ENCODE measurements around the gene SYNDIG1L. TPM values are rescaled to one million over a fixed set of nuclear protein-coding genes. Genes with fewer than 3 reads are reported as not detected.

Gene SYNDIG1L
- total RNA-seq, 1 experiment from 2014 or later = not detected

DNA sequence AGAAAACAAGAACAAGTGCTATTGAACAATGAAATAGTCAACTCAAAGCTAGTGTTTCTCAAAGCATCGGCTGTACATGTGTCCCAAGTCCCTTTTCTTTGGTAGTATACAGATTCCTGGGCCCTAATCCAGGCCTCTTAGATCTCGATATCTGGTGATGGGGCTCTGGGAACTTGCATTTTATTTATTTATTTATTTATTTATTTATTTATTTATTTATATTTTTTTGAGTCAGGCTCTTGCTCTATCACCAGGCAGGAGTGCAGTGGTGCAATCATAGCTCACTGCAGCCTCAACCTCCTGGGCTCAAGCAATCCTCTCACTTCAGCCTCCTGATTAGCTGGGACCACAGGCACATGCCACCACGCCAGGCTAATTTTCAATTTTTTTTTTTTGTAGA, 17.1 kb downstream of the SYNDIG1L start:
- H3K9me2 ChIP-seq (ENCODE audit: insufficient read depth) = no peaks in the 10 kb centered on the region
- RAD21 ChIA-PET (ENCODE audit: low non-redundant PET in 1 of 2, low total read pairs in 2 of 2, uncharacterized antibody in 2 of 2, unreplicated experiment in 2 of 2) = no interaction called here
- intact Hi-C loops (cut with micrococcal nuclease) = no loop called here
- H3K9ac ChIP-seq (ENCODE audit: low read length) = no peak overlapping the region
- H3K9me3 ChIP-seq (ENCODE audit: control insufficient read depth in 1 of 2, insufficient read depth in 1 of 2, low read depth in 1 of 2, low read length in 2 of 2) = no peaks in the 10 kb centered on the region
- TF ChIP-seq SRF (IDR thresholded peaks at IDR 0.05; ENCODE audit: low read depth) (no peak), EZH2 (IDR thresholded peaks at IDR 0.05) (no peak), EGR1 (IDR thresholded peaks at IDR 0.05; ENCODE audit: low read depth) (no peak), POLR2AphosphoS5 (IDR thresholded peaks at IDR 0.05; ENCODE audit: low read depth, low read length) (no peak), ZNF274 (IDR thresholded peaks at IDR 0.05; ENCODE audit: low read depth, low read length) (no peak), RAD21 (IDR thresholded peaks at IDR 0.05; ENCODE audit: low read depth) (no peak)
- TF ChIP-seq, protein P1, sequence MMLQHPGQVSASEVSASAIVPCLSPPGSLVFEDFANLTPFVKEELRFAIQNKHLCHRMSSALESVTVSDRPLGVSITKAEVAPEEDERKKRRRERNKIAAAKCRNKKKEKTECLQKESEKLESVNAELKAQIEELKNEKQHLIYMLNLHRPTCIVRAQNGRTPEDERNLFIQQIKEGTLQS (IDR thresholded peaks at IDR 0.05) = no peak
- no TSS peak for BruUV-seq (replicated peaks)
- ATAC-seq (no peak), DNase-seq (ENCODE audit: low read depth, low spot score) (no peak)
- 0 out of 4 replicates have a peak, but pooled peaks cover 0 to 2% of the 10 kb centered on the region in 2 experiments for H3K4me1 ChIP-seq (ENCODE audit: control insufficient read depth in 1 of 2, insufficient read depth in 2 of 2, low read length in 2 of 2)
- no peaks in the 10 kb centered on the region for H3K79me2 ChIP-seq (ENCODE audit: insufficient read depth, low read length)
- no peak overlapping the region for H3K27ac ChIP-seq (ENCODE audit: low read depth, low read length)
- H2AFZ ChIP-seq (ENCODE audit: low read depth, low read length, poor library complexity, severe bottlenecking) = no peak overlapping the region
- H3K4me2 ChIP-seq (ENCODE audit: low read length) = no peak overlapping the region
- H3K36me3 ChIP-seq (ENCODE audit: control insufficient read depth in 1 of 2, insufficient read depth in 2 of 2, low read length in 2 of 2) = no peaks in the 10 kb centered on the region
- H4K20me1 ChIP-seq (ENCODE audit: insufficient read depth) = no peaks in the 10 kb centered on the region
- POLR2A ChIA-PET = no interaction called here
- CTCF ChIA-PET = no interaction called here
- no peaks in the 10 kb centered on the region for H3K27me3 ChIP-seq (ENCODE audit: insufficient read depth, low read length)
- H3K4me3 ChIP-seq (replicated peaks in 1 of 2; ENCODE audit: low read depth in 1 of 2, low read length in 2 of 2) = no peak overlapping the region

DNA sequence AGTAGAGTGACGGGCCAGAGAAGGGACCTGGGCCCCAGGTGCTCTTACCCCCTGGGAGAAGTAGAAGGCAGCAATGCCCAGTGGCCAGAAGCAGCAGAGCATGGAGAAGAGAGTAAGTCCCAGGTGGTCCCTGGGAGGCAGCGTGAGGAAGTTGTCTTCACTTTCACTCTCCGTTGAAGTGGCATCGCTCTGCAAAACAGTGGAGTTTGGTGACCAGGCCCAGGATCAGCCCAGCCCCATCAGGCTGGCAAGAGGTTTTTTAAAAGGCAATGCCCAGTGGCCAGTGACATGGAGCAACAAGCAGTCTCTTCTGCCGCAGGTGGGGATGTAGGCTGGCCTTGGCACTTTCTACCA, 18.2 kb downstream of the SYNDIG1L start:
- RAD21 ChIA-PET (ENCODE audit: low non-redundant PET in 1 of 2, low total read pairs in 2 of 2, uncharacterized antibody in 2 of 2, unreplicated experiment in 2 of 2) = no interaction called here
- no peak overlapping the region for H3K4me2 ChIP-seq (ENCODE audit: low read length)
- no TSS peak for BruUV-seq (replicated peaks)
- POLR2A ChIA-PET = no interaction called here
- H3K27ac ChIP-seq (ENCODE audit: low read depth, low read length) = no peak overlapping the region
- no peak overlapping the region for H3K9ac ChIP-seq (ENCODE audit: low read length)
- no peak overlapping the region for H2AFZ ChIP-seq (ENCODE audit: low read depth, low read length, poor library complexity, severe bottlenecking)
- ATAC-seq (no peak), DNase-seq (ENCODE audit: low read depth, low spot score) (no peak)
- no peak overlapping the region for H3K4me3 ChIP-seq (replicated peaks in 1 of 2; ENCODE audit: low read depth in 1 of 2, low read length in 2 of 2)
- H3K9me3 ChIP-seq (ENCODE audit: control insufficient read depth in 1 of 2, insufficient read depth in 1 of 2, low read depth in 1 of 2, low read length in 2 of 2) = no peaks in the 10 kb centered on the region
- no peaks in the 10 kb centered on the region for H3K9me2 ChIP-seq (ENCODE audit: insufficient read depth)
- CTCF ChIA-PET = no interaction called here
- no peaks in the 10 kb centered on the region for H3K79me2 ChIP-seq (ENCODE audit: insufficient read depth, low read length)
- H3K4me1 ChIP-seq (ENCODE audit: control insufficient read depth in 1 of 2, insufficient read depth in 2 of 2, low read length in 2 of 2) = no peaks in the 10 kb centered on the region
- no peaks in the 10 kb centered on the region for H4K20me1 ChIP-seq (ENCODE audit: insufficient read depth)
- intact Hi-C loops (cut with micrococcal nuclease) = no loop called here
- H3K36me3 ChIP-seq (ENCODE audit: control insufficient read depth in 1 of 2, insufficient read depth in 2 of 2, low read length in 2 of 2) = no peaks in the 10 kb centered on the region
- H3K27me3 ChIP-seq (ENCODE audit: insufficient read depth, low read length) = no peaks in the 10 kb centered on the region
- TF ChIP-seq SP1 (IDR thresholded peaks at IDR 0.05; ENCODE audit: low read depth) = no peak
- TF ChIP-seq ZNF274 (IDR thresholded peaks at IDR 0.05; ENCODE audit: low read depth, low read length) = no peak
- no peak for TF ChIP-seq FOSL1 (IDR thresholded peaks at IDR 0.05; ENCODE audit: low read depth)
- TF ChIP-seq EGR1 (IDR thresholded peaks at IDR 0.05; ENCODE audit: low read depth) = no peak
- TF ChIP-seq EZH2phosphoT487 (IDR thresholded peaks at IDR 0.05; ENCODE audit: borderline replicate concordance) = no peak
- TF ChIP-seq, protein P1 (IDR thresholded peaks at IDR 0.05) = no peak
- TF ChIP-seq, protein P2, sequence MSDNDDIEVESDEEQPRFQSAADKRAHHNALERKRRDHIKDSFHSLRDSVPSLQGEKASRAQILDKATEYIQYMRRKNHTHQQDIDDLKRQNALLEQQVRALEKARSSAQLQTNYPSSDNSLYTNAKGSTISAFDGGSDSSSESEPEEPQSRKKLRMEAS (IDR thresholded peaks at IDR 0.05) = no peak
- no peak for TF ChIP-seq POLR2AphosphoS5 (IDR thresholded peaks at IDR 0.05; ENCODE audit: low read depth, low read length)
- no peak for TF ChIP-seq CBX3 (IDR thresholded peaks at IDR 0.05; ENCODE audit: low read depth)
- no peak for TF ChIP-seq EZH2 (IDR thresholded peaks at IDR 0.05)
- no peak for TF ChIP-seq ZFX (IDR thresholded peaks at IDR 0.05)
- TF ChIP-seq, protein P3, sequence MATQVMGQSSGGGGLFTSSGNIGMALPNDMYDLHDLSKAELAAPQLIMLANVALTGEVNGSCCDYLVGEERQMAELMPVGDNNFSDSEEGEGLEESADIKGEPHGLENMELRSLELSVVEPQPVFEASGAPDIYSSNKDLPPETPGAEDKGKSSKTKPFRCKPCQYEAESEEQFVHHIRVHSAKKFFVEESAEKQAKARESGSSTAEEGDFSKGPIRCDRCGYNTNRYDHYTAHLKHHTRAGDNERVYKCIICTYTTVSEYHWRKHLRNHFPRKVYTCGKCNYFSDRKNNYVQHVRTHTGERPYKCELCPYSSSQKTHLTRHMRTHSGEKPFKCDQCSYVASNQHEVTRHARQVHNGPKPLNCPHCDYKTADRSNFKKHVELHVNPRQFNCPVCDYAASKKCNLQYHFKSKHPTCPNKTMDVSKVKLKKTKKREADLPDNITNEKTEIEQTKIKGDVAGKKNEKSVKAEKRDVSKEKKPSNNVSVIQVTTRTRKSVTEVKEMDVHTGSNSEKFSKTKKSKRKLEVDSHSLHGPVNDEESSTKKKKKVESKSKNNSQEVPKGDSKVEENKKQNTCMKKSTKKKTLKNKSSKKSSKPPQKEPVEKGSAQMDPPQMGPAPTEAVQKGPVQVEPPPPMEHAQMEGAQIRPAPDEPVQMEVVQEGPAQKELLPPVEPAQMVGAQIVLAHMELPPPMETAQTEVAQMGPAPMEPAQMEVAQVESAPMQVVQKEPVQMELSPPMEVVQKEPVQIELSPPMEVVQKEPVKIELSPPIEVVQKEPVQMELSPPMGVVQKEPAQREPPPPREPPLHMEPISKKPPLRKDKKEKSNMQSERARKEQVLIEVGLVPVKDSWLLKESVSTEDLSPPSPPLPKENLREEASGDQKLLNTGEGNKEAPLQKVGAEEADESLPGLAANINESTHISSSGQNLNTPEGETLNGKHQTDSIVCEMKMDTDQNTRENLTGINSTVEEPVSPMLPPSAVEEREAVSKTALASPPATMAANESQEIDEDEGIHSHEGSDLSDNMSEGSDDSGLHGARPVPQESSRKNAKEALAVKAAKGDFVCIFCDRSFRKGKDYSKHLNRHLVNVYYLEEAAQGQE (IDR thresholded peaks at IDR 0.05; ENCODE audit: low read depth) = no peak
- no peak for TF ChIP-seq TCF7L2 (IDR thresholded peaks at IDR 0.05; ENCODE audit: borderline replicate concordance, extremely low read depth, insufficient read depth, insufficient read length)
- TF ChIP-seq POLR2A (IDR thresholded peaks at IDR 0.05; ENCODE audit: borderline replicate concordance, extremely low read depth, insufficient read depth, insufficient read length) = no peak
- TF ChIP-seq SIN3A (IDR thresholded peaks at IDR 0.05; ENCODE audit: low read depth) = no peak
- no peak for TF ChIP-seq JUND (IDR thresholded peaks at IDR 0.05)
- TF ChIP-seq RAD21 (IDR thresholded peaks at IDR 0.05; ENCODE audit: low read depth) = no peak
- TF ChIP-seq YY1 (IDR thresholded peaks at IDR 0.05; ENCODE audit: extremely low read depth, insufficient replicate concordance, low read depth, low read length) = no peak
